GM19468 (cell line): ENCODE measurements around the gene POC1A.
"Not testable (repeated sequence)": the region's sequence is repeated elsewhere in the genome, so short reads cannot be mapped to it uniquely, and the experiment has no call there.

ENCODE experiments used
- ATAC-seq: cut with Tn5 transposase; IDR thresholded peaks from one replicate; pipeline ENCODE4 v1.9.1; 2021; ENCODE audit warnings: mild to moderate bottlenecking, moderate library complexity, moderate number of reproducible peaks; ENCODE audit not compliant: unreplicated experiment; ENCODE audit errors: extremely low read depth

The POC1A gene

DNA sequence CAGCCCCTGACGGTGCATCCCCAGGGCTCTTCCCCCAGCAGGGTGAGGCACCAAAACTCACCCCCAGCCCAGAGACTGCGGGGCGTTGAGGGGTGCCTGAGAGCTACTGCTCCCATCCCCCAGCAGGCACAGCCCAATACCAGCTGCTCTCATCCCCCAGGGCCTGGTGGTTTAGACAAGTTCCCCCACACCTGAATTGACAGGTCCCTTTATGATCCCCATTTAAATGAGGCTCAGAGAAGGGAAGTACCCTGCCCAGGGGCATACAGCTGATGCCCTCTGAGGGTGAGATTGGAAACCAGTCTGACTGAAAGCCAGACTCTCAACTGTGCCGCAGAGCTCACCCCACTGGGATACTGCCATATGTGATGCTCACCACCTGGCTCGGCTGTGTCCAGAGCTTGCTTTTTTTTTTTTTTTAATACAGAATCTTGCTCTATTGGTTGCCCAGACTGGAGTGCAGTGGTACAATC, 118.0 kb downstream of the POC1A start:
- no peak for ATAC-seq

DNA sequence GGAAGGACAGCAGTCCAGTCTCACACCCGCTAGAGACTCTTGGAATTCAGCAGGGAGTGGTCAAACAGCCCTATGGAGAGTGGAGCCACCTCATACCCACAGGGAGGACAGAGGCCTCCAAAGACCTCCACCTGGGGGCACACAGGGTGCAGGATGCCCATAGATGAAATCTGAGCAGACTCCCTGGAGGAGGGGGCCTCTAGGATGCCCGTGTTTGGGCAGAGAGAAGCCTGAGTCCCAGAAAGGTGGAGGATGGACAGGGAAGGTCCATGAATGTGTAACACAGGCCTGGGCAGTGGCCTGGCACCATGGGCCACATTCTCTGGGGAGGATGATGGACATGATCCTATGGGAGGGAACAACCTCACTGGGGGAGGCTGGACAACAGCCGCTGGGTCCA, 119.6 kb downstream of the POC1A start:
- ATAC-seq, result no peak

DNA sequence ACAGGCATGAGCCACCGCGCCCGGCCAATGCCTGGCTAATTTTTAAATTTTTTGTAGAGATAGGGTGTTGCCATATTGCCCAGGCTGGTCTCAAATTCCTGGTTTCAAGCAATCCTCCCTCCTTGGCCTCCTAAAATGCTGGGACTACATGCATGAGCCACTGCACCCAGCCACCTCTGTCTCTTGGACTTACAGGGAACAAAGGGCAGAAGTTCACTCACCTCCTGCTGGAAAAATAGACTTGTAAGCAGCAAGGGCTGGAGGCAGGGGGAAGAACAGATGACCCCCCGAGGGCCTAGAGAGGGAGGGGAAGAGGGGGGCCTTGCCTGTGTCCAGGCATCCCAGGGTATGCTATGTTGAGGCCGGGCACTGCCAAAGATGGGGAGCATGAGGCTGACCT, 120.0 kb downstream of the POC1A start:
- ATAC-seq, result no peak

DNA sequence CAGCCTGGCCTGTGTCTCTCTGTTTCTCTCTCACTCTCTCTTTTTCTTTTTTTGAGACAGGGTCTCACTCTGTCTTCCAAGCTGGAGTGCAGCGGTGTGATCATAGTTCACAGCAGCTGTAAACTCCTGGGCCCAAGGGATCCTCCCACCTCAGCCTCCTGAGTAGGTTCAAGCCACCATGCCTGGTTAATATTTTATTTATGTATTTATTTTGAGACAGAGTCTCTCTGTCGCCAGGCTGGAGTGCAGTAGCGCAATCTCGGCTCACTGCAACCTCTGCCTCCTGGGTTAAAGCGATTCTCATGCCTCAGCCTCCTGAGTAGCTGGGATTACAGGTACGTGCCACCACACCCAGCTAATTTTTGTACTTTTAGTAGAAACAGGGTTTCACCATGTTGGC, 120.5 kb downstream of the POC1A start:
- not testable (repeated sequence) for ATAC-seq

DNA sequence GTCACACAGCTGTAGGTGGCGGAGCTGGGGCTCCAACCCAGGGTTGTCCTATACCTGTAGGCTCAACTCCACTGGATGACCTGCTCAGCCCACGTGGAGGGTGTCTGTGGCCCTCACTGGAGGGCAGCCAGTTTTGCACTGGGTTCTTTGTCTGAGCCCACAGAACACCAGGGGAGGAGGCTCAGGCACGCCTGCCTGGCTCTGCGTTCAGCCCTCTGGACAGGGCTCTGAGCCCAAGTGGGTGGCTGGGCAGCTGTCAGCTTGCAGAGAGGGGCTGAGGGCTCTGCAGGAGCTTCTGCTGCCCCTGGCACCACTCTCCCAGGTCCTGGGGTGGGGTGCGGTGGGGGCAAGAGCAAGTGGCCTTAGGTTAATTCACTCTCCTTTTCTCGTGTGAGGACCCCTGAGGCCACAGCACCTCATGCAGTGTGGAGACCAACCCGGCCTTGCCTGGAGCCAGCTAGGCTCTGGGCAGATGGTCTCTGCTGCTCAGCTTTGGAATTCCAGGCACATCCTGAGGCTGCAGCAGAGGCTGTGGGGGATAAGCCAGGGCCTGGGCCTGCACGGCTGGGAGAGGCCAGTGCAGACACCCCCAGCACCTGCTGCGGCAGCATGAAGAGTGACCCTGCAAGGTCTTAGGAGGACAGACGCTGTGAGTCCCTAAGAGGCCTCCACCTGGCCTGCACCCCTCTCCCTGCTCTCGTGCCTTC, 121.4 kb downstream of the POC1A start:
- ATAC-seq, result no peak

DNA sequence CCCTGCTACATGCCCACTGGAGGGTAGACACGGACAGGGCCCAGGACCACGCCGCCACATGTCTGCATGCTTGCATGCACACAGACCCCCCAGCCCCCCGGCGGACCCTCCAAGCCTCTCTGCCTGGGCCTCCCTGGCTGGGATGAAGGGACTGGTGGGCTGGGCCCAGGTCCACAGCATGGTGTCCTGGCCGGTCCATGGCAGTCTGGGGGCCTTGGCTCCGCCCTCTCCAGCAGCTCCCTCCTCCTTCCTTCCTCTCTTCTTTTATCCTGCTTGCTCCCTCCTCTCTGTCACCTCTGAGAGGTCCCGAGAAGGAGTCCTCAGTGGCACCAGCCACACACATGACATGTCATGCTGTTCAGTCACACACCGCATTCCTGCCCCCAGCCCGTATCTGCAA, 122.3 kb downstream of the POC1A start:
- no peak for ATAC-seq

DNA sequence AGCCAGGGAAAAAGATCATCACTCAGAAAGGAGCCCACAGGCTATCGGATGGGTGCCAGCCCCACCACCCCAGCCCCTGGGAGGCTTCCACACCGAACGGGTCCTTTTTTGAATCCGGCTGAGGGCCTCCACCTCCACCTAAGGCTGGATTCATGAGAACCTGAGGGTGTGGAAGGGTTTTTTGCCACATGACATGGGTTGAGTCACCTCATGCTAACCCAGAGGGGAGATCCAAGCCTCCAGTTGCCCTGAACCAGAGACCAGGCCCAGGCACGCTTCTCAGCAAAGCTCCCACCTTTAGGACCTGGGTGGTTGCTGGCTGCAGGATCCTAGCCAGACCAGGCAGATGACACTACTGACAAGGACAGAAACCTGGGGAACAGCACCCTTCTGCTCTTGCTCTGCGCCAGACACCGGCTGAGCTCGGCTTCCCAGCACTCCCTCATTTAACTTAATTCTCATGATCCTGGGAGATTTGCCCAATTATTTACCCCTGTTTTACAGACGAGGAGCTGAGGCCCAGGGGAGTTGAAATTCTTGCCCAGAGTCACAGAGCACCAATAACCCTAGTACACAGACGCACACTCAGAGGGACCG, 123.4 kb downstream of the POC1A start:
- ATAC-seq, result no peak

DNA sequence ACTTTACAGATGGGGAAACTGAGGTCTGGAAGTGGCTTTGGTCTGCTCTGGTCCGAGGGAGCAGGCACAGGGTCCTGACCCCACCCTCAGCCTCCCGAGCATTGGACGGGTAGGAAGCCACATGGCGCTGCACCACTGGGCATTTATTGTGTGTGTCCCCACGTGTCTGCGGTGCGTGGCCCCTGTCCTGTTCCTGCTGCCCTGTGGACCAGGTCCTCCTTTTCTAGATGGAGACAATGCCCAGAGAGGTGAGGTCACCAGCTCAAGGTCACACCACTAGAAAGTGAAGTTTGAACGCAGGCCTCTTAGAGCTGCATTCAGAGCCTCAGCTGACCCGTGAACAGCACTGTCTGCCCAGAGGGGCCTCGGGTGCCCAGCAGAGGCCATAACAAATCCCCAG, 124.7 kb downstream of the POC1A start:
- no peak for ATAC-seq

DNA sequence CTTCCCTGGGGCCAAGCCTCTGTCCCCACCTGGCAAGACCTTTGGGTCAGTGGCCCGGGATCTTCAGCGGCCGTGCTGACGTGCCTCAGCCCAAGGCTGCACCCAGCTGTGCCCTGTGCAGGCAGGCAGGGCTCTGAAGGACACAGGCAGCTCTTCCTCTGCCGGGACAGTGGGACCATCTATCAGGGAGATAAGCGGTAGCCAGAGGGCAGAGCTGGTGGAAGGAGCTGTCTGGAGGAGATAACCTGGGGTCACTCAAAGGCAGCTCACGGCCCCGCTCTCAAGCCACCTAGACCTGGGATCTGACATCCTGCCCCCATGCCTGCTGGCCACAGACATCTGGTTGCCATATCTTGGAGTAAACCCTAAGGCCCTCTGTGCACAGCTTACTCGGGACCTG, 125.2 kb downstream of the POC1A start:
- ATAC-seq, result no peak

DNA sequence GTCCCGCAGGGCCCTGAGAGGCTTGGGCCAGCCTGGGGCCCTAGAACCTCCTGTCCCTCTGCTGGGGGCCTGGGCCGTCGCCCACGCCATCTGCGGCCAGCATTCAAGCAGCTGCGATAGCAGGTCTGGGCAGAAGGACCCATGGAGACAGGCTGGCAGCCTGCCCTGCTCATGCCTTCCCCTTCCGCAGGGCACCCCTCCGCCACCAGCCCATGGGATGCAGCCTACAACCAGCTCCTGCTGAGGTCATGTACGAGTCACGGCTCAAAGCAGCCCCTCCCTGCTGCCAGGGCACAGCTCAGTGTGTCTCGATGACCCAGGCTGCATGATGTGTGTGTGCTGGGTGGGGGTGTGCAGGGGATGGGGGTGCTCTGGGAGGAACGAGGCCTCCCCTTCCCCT, 125.7 kb downstream of the POC1A start:
- ATAC-seq, result no peak

DNA sequence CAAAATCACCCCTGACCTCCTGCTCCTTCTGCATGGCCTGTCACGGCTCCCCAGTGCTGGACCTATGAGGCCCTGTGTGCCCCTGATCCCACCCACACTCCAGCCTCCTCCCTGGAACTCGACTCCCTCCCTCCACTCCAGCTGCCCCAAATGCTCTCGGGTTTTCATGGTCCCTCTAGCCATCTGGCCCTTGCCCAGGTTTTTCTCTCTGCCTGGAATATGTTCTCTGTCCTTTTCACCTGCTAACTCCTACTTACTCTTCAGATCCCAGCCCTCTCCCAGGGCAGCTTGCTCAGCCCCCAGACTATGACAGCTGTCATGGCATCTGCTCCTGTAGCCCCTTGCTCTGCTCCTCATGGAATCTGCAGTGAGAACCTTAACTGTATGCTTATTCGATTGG, 128.2 kb downstream of the POC1A start:
- no peak for ATAC-seq

DNA sequence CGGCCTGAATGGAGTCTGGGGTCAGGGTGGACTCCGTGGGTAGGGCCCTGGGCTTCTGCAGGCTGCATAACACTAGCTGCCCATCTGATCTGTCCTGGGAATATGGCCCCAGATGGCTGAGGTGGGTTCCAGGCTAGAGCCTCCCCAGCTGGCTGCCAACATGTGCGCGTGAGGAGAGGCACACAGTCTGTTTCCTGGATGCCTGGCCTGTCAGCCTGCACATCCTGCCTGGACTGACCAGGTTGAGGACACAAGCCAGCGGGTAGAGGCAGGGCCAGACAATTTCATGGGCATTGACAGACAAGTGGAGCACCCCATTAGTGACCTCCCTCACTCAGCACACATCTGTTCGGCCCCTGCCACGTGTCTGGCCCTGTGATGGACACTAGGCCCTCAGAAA, 128.8 kb downstream of the POC1A start:
- no peak for ATAC-seq
